HG02938 (cell line): Measurements from ENCODE around the gene KLHL34.

Experiments used
- ATAC-seq: cut with Tn5 transposase; IDR thresholded peaks from one replicate; pipeline ENCODE4 v1.9.1; 2021; ENCODE audit warnings: mild to moderate bottlenecking, moderate library complexity; ENCODE audit not compliant: unreplicated experiment

Gene KLHL34, protein sequence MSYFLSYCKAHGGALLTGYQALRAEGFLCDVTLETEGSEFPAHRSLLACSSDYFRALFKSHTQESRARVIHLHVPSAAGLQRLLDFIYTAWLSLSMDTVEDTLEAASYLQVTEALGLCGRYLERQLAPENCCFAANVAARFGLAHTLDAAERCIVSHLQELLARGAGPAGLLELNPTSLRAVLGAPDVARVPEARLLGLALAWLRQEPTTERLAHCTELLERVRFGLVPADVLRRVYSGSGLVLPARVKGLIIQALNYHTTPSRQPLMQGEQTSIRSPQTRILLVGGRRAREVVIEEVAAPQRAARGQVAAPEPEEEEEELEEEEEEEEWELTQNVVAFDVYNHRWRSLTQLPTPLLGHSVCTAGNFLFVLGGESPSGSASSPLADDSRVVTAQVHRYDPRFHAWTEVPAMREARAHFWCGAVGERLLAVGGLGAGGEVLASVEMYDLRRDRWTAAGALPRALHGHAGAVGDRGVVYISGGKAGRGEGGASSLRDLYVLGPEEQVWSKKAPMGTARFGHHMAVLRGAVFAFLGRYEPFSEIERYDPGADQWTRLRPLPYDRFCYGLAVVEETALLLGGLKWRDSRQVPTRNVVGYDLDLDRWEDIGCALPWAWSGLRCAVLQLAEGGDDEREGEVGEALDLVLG

GRCh38 chrX:21658152-21658737 is at the start of gene KLHL34:
Gene KLHL34, minus strand, starts transcription at chrX:21658330. Its CDS starts 542 bp downstream, at chrX:21657788.
- ATAC-seq: no peak

DNA sequence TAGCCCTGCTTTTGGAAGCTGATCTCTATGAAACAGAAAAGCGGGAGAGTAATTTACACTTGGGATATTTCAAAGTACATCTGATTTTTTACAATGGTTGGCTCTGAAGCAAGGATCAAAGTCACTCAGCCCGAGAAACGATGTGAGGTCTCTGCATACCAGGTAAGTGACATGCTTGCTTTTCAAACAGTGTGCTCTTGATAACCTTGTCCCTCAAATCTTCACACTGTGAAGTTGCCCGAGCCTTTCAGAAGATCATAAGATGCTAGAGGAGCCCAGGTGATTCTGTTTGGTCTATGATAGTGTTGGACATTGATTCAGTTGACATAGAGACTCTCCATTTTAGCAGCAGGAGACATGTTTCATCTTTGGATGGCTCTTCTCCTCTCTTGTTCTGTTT is 47.1 kb upstream of the KLHL34 start:
- no peak for ATAC-seq

DNA sequence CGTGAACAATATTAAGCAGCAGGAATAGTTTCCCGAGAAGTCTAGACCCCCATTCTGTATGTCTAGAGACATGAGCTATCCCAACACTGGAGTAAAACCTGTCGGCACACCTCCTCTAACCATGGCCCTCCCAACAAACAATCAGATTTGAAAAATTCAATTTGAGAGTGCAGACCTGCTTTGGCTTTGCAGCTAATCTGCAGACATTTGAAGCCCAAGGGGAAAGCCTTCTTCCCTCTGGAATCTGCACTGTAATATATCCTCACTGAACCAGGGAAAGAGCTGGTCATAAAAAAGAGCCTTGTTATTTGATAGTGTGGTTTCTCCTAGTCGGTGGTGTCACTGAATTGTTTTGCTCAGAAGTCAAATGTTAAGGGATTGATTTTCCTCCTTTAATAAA is 44.6 kb upstream of the KLHL34 start:
- no peak for ATAC-seq

DNA sequence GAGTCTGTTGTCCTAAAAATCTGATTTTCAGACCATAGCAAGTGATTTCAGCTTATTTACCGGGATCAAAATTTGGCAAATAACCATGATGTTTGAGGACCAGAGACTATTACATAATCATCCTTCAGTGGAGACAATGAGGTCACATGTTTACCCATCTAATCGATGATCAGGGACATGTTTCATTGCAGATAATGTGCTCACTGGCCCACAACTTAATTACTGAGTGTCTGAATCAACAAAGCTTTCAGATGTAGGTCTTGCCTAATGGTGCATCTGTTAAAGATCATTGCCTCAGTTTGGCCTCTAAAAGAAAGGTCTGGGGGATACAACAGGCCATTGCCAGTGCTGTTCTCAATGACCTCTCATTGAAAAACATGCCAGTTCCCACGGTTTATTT is 42.8 kb upstream of the KLHL34 start:
- ATAC-seq: no peak

DNA sequence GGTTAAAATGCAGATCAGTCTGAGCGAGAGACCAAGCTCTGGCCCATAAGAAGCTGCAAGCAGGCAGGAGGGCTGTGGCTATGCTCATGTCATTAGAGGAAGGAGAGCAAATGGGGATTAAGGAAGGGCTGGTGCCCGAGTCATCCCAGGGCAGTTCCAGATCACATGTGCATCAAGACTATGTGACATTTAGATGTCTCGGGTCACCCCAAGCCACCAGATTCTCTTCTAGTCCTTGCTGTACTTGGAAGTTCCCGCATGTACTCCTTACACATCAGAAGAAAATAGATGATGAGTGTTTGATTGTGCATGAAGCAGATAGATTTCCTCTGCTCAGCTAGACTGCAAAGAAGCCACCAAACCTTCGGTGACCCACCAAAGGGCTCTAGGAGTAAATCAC is 42.1 kb upstream of the KLHL34 start:
- ATAC-seq: no peak

DNA sequence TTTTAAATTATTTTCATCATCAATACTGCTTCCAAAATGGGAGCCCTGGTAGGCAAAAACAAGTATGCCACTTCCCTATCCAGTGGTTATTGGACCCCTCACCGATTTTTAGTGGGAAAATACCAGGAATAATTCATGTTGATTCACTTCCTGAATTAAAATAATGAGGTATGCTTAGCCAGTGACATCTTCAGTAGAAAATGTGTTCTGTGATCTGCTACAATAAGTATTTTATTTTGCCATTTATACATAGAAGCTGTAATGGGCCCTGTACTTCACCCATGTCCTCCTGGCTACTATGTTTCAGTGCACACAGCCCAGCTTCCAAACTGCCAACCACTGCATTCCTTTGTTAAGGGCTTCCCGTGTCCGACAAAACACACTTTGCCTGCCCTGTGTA is 41.0 kb upstream of the KLHL34 start:
- no peak for ATAC-seq

DNA sequence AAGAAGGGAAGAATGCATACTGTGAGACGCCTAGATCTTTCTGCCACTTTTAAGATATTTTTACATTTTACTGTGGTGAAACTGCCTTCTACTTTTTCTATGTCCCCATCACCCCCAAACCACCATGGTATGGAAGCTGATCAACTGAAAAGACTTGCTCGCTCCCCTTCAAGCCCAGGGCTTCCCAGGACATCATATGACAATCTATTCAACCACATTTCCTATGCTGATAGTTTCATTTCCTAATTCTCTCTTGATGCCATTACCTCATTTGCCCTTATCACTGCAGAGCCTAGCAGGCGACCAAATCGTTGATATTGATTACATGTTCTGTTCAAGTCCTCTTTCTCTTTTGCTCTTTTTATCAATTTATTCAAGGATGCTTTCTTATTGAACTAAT is 40.1 kb upstream of the KLHL34 start:
- no peak for ATAC-seq

GRCh38 chrX:21691512-21692018 is 33.4 kb upstream of the KLHL34 start:
- ATAC-seq: no peak

GRCh38 chrX:21683941-21684340 is 25.8 kb upstream of the KLHL34 start:
- no peak for ATAC-seq

DNA sequence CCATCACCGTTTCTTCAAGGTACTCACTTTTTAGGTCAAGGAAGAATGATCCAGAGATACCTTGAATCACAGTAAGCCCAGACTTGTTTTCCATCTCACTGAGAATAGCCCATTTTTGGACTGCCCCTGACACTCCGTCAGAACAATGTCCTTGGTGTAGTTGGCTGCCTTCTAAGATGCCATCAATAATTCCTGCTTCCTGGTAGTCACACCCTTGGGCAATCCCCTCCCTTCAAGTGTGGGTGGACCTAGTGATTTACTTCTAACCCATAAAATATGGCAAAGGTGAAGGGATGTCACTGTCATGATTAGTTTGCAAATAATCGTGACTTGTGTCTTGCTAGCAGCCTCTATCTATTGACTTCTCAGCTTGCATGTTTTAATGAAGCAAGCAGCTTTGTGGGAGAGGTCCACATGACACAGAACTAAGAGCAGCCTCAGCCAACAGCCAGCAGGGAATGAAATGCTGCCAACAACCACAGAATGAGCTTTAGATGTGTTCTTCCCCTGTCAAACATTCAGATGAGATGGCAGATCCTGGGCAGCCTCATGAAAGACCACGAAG is 20.0 kb upstream of the KLHL34 start:
- ATAC-seq: no peak

DNA sequence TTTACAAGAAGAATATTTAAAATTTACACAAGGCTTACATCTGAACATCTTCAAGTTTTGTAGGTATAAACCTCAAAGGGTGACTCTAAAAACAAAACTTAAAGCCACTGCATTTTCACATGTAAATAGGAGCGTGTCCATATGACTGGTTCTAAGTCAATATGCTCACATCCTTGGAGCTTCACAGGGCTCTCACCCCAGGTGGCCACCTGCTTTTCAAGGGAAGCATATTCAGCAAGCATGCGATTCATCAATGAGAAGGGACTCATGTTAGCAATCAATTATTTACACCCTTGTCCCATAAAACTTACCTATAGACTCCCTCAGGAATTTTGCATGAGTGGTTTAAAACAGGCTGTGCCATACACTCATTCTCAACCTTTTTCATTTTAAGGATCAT is 17.8 kb upstream of the KLHL34 start:
- no peak for ATAC-seq

- no peak for ATAC-seq
These were observed 16.5 kb upstream of the KLHL34 start for GRCh38 chrX:21674430-21675186.

DNA sequence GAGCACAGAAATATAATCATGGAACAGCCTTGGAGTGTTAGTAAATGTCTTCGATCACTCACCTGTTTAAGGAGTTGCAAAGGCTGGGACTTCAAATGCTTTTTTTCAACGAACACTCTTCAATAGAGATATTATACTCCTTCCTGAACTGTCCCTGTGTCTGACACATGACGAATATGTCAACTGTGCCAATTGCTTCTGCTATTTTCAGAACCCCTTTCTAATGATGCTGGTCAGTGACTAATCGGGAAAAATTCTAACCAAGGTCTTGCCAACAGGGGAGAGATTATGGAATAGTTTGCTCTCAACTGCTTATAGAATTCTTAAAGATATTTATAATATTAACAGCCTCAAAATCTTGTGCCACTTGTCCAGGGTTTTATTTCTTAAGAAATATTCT is 8.5 kb upstream of the KLHL34 start:
- ATAC-seq: no peak

DNA sequence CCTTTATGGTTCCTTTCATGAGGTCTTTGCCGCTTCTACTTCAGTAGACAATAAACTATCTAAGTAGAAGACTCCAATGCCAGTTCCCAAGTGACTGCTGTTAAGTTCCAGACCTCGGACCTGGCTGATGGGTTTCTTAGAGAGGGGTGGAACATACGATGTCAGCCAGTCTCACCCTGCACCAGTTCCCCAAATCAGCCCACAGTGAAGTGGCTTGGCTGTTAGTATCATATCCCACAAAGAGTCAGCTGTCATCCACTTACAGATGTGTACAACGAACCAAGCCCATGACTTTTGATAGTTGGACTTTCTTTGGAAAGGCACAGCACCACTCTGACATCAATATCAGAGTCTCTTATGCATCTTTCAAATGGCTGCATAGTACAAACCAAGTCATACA is 8.1 kb upstream of the KLHL34 start:
- ATAC-seq: no peak

GRCh38 chrX:21662761-21663160 is 4.6 kb upstream of the KLHL34 start:
- no peak for ATAC-seq

GRCh38 chrX:21661316-21661715 is 3.2 kb upstream of the KLHL34 start:
- ATAC-seq: no peak

- no peak for ATAC-seq
These were observed 2.0 kb upstream of the KLHL34 start for GRCh38 chrX:21660156-21660555.

DNA sequence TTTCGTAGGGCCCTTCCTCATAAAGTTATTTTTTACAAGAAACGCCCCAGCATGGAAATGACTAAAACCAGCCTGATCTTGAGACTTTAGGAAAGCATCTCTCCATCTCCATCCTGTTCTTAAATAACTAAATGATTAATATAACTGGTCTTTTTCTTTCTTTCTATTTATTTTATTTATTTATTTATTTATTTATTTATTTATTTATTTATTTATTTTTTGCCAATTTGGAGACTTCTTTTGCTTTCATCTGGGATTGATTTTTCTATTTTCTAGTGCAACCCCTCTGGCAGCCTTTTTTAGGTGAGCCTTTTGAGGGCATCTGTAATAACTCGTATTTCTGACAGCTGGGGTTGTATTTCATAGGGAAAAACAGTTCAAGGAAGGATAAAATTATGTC is 1.2 kb upstream of the KLHL34 start:
- ATAC-seq: no peak

DNA sequence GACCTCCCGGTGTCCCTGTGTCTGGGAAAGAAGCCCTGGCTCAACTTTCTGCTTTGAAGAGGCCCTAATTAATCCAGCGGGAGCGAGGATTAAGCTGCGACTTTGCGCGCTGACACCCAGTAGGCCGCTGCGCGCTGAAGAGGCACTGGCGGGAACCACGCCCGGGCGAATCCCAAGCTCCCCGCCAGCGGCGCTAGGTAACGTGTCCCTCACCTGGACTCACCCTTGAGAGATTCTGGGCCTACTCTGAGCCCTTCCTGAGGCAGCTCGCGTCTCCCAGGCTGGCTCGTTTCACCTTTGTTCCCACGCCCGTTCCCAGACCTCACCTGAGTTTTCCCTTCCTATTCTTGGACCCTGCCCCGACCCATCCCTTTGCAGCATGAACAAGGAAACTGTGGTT is 616 bp upstream of the KLHL34 start:
- ATAC-seq: no peak

GRCh38 chrX:21657318-21658151 is 595 bp downstream of the KLHL34 start:
- ATAC-seq: no peak
